GM11168 (cell line): ENCODE data around the gene MYOM1.

Experiments
- in situ Hi-C: fragments of 300-500 bp; cut with MboI; formaldehyde crosslinking; loops from one replicate; pipeline ENCODE4 v1.12.0; 2022; ENCODE audit warnings: low sequenced_read_pairs; ENCODE audit not compliant: unreplicated experiment

Gene MYOM1

GRCh38 chr18:3193331-3193730, 26.4 kb downstream of the MYOM1 start:
- in situ Hi-C loops: no loop called here

- in situ Hi-C loops: no loop called here
These were observed 27.0 kb downstream of the MYOM1 start for GRCh38 chr18:3192752-3193151.

GRCh38 chr18:3192286-3192685, 27.5 kb downstream of the MYOM1 start:
- in situ Hi-C loops: no loop called here

- in situ Hi-C loops: no loop called here
These were observed 29.2 kb downstream of the MYOM1 start for GRCh38 chr18:3190610-3191009.

GRCh38 chr18:3189884-3190283, 29.9 kb downstream of the MYOM1 start:
- in situ Hi-C loops: no loop called here

- in situ Hi-C loops: no loop called here
These were observed 32.8 kb downstream of the MYOM1 start for GRCh38 chr18:3186678-3187658.

- in situ Hi-C loops: no loop called here
These were observed 35.3 kb downstream of the MYOM1 start for GRCh38 chr18:3184275-3184963.

- in situ Hi-C loops: no loop called here
These were observed 36.6 kb downstream of the MYOM1 start for GRCh38 chr18:3183103-3183717.

GRCh38 chr18:3180325-3180724, 39.4 kb downstream of the MYOM1 start:
- in situ Hi-C loops: no loop called here

- in situ Hi-C loops: loop anchor here (5.0 kb wide), 1 partner anchor 63 kb away; no protein-coding TSS in a partner anchor
These were observed 40.2 kb downstream of the MYOM1 start for GRCh38 chr18:3179430-3180089.

- in situ Hi-C loops: loop anchor here (5.0 kb wide), 1 partner anchor 64 kb away; no protein-coding TSS in a partner anchor
These were observed 41.7 kb downstream of the MYOM1 start for GRCh38 chr18:3177902-3178687.

- in situ Hi-C loops: loop anchor here (5.0 kb wide), 1 partner anchor 67 kb away; no protein-coding TSS in a partner anchor
These were observed 44.5 kb downstream of the MYOM1 start for GRCh38 chr18:3175195-3175758.

- in situ Hi-C loops: no loop called here
These were observed 47.7 kb downstream of the MYOM1 start for GRCh38 chr18:3172097-3172496.

GRCh38 chr18:3171631-3172030, 48.1 kb downstream of the MYOM1 start:
- in situ Hi-C loops: no loop called here

- in situ Hi-C loops: no loop called here
These were observed 49.2 kb downstream of the MYOM1 start for GRCh38 chr18:3170441-3171161.

GRCh38 chr18:3164381-3164780, 55.4 kb downstream of the MYOM1 start:
- in situ Hi-C loops: no loop called here

- in situ Hi-C loops: no loop called here
These were observed 55.8 kb downstream of the MYOM1 start for GRCh38 chr18:3163968-3164367.

- in situ Hi-C loops: no loop called here
These were observed 57.6 kb downstream of the MYOM1 start for GRCh38 chr18:3162181-3162580.
